Uterus (tissue), 2 donors: ENCODE measurements around the gene PLCXD3.

Source experiments
- CTCF ChIP-seq, 4 experiments: fragments of 200-600 bp in 2 of 4; fragments of 450-650 bp in 2 of 4; sonication (generic) in 2 of 4; IDR thresholded peaks; one replicate each; pipeline ENCODE4 v1.5.1; 2016 to 2019; ENCODE audit warnings: antibody characterized with exemption in 4 of 4, mild to moderate bottlenecking in 2 of 4, moderate library complexity in 1 of 4
- POLR2A ChIP-seq, 2 donors: fragments of 450-650 bp; IDR thresholded peaks; one replicate each; pipeline ENCODE4 v1.6.1; 2016; ENCODE audit warnings: antibody characterized with exemption in 2 of 2, mild to moderate bottlenecking in 1 of 2, moderate library complexity in 1 of 2

- no peak for TF ChIP-seq CTCF (IDR thresholded peaks at IDR 0.05)
- TF ChIP-seq POLR2A (IDR thresholded peaks at IDR 0.05): no peak
Observed at GRCh38 chr5:41325074-41325473, 185.3 kb downstream of the PLCXD3 start.
